Activated naive CD8-positive, alpha-beta T cell treated with anti-CD3 and anti-CD28 coated beads, Interleukin-2, amount 10 ng/mL, durations not matched to agents 7 days and 5 days (primary cell): ENCODE data around the gene AK5. TPM values are rescaled to one million over a fixed set of nuclear protein-coding genes. Genes with fewer than 3 reads are reported as not detected.

Experiments
- ATAC-seq: fragments of 150-1000 bp; cut with Tn5 transposase; one replicate; pipeline ENCODE4 v1.10.0; 2021; ENCODE audit warnings: low read depth, moderate library complexity
- POLR2A ChIA-PET: fragments of 350-600 bp; sonication (Branson Sonifier 250); formaldehyde crosslinking; loops from one replicate; lab custom pipeline; 2021; ENCODE audit warnings: antibody characterized with exemption; lab: Charles Lee
- DNase-seq: peaks from one replicate; pipeline ENCODE4 v3.0.0; 2021
- H3K27ac Mint-ChIP-seq: one replicate; pipeline ENCODE4 v1.8.0; 2022; ENCODE audit warnings: mild to moderate bottlenecking, mixed read lengths
- H3K27me3 Mint-ChIP-seq: one replicate; pipeline ENCODE4 v1.8.0; 2022; ENCODE audit warnings: mild to moderate bottlenecking, moderate library complexity, mixed read lengths
- H3K36me3 Mint-ChIP-seq: one replicate; pipeline ENCODE4 v1.8.0; 2021; ENCODE audit warnings: mild to moderate bottlenecking, mixed read lengths
- H3K4me1 Mint-ChIP-seq: one replicate; pipeline ENCODE4 v1.8.0; 2021; ENCODE audit warnings: mixed read lengths
- H3K4me3 Mint-ChIP-seq: one replicate; pipeline ENCODE4 v1.8.0; 2022; ENCODE audit warnings: mild to moderate bottlenecking, moderate library complexity, mixed read lengths
- H3K9me3 Mint-ChIP-seq: one replicate; pipeline ENCODE4 v1.8.0; 2021; ENCODE audit warnings: mixed read lengths
- total RNA-seq, 2 experiments: library from RNA; stranded (reverse); gene quantifications; one replicate each; pipeline ENCODE4 v1.2.3, GENCODE V29; 2021

Gene AK5
- total RNA-seq, 2 experiments from 2014 or later = 4.7 to 7.8 TPM

- peaks cover 17% of the 10 kb centered on the region for H3K4me1 Mint-ChIP-seq
- H3K36me3 Mint-ChIP-seq = peaks cover 13% of the 10 kb centered on the region
- peaks cover 14% of the 10 kb centered on the region for H3K9me3 Mint-ChIP-seq
- no peak overlapping the region for H3K27ac Mint-ChIP-seq
- DNase-seq (no peak), ATAC-seq (no peak)
- POLR2A ChIA-PET = no interaction called here
- no peaks in the 10 kb centered on the region for H3K27me3 Mint-ChIP-seq
- H3K4me3 Mint-ChIP-seq = no peak overlapping the region
These were observed 142.4 kb downstream of the AK5 start for GRCh38 chr1:77424236-77424635.

- Mint-ChIP-seq H3K4me3 (no peak overlapping the region), H3K27ac (no peak overlapping the region), H3K9me3 (peaks cover 14% of the 10 kb centered on the region), H3K4me1 (peaks cover 5% of the 10 kb centered on the region), H3K36me3 (peaks cover 9% of the 10 kb centered on the region), H3K27me3 (no peaks in the 10 kb centered on the region)
- POLR2A ChIA-PET = no interaction called here
- no peak for DNase-seq
- no peak for ATAC-seq
These were observed 146.2 kb downstream of the AK5 start for GRCh38 chr1:77428068-77428467.

- H3K4me1 Mint-ChIP-seq = peaks cover 17% of the 10 kb centered on the region
- H3K27ac Mint-ChIP-seq = no peak overlapping the region
- POLR2A ChIA-PET = interaction anchor here (0.5 to 0.8 kb wide), 2 partner anchors 11 to 102 kb away, joined by 3 read pairs; no protein-coding TSS in a partner anchor
- no peak for DNase-seq
- peaks cover 5% of the 10 kb centered on the region for H3K9me3 Mint-ChIP-seq
- H3K4me3 Mint-ChIP-seq = no peak overlapping the region
- ATAC-seq = peak; percentile 79
- H3K36me3 Mint-ChIP-seq = peaks cover 10% of the 10 kb centered on the region
- H3K27me3 Mint-ChIP-seq = no peaks in the 10 kb centered on the region
These were observed 149.3 kb downstream of the AK5 start for GRCh38 chr1:77430966-77431690.

- Mint-ChIP-seq H3K9me3 (peaks cover 2% of the 10 kb centered on the region), H3K36me3 (peaks cover 11% of the 10 kb centered on the region), H3K27ac (no peak overlapping the region), H3K4me3 (no peak overlapping the region), H3K27me3 (no peaks in the 10 kb centered on the region), H3K4me1 (peaks cover 22% of the 10 kb centered on the region)
- ATAC-seq = no peak
- no peak for DNase-seq
- POLR2A ChIA-PET = no interaction called here
These were observed 152.1 kb downstream of the AK5 start for GRCh38 chr1:77433934-77434333.

- H3K36me3 Mint-ChIP-seq = peaks cover 16% of the 10 kb centered on the region
- peak overlapping the region; percentile 65 for H3K27ac Mint-ChIP-seq
- ATAC-seq (peak; percentile 29), DNase-seq (no peak)
- peaks cover 6% of the 10 kb centered on the region for H3K9me3 Mint-ChIP-seq
- H3K4me1 Mint-ChIP-seq = peaks cover 22% of the 10 kb centered on the region
- H3K27me3 Mint-ChIP-seq = no peaks in the 10 kb centered on the region
- POLR2A ChIA-PET = interaction anchor here (1.1 kb wide), 1 partner anchor 20 kb away, joined by 3 read pairs; no protein-coding TSS in a partner anchor
- peak overlapping the region; percentile 54 for H3K4me3 Mint-ChIP-seq
These were observed 153.1 kb downstream of the AK5 start for GRCh38 chr1:77434967-77435366.

- Mint-ChIP-seq H3K4me1 (peaks cover 17% of the 10 kb centered on the region), H3K36me3 (peaks cover 23% of the 10 kb centered on the region), H3K27me3 (no peaks in the 10 kb centered on the region), H3K9me3 (peaks cover 13% of the 10 kb centered on the region), H3K27ac (no peak overlapping the region), H3K4me3 (peak overlapping the region; percentile 62)
- ATAC-seq = no peak
- no peak for DNase-seq
- POLR2A ChIA-PET = interaction anchor here (0.6 kb wide), 1 partner anchor 250 kb away, joined by 4 read pairs; no protein-coding TSS in a partner anchor
These were observed 156.6 kb downstream of the AK5 start for GRCh38 chr1:77438236-77438913.

GRCh38 chr1:77446841-77447555 lies 165.2 kb downstream of the AK5 start:
- ATAC-seq = no peak
- Mint-ChIP-seq H3K4me3 (no peak overlapping the region), H3K4me1 (no peaks in the 10 kb centered on the region), H3K27me3 (no peaks in the 10 kb centered on the region), H3K36me3 (peaks cover 3% of the 10 kb centered on the region), H3K27ac (no peak overlapping the region), H3K9me3 (peaks cover 6% of the 10 kb centered on the region)
- POLR2A ChIA-PET = no interaction called here
- DNase-seq = no peak

- peaks cover 3% of the 10 kb centered on the region for H3K36me3 Mint-ChIP-seq
- POLR2A ChIA-PET = no interaction called here
- H3K27me3 Mint-ChIP-seq = no peaks in the 10 kb centered on the region
- H3K4me3 Mint-ChIP-seq = no peak overlapping the region
- H3K27ac Mint-ChIP-seq = no peak overlapping the region
- peaks cover 6% of the 10 kb centered on the region for H3K9me3 Mint-ChIP-seq
- ATAC-seq = no peak
- H3K4me1 Mint-ChIP-seq = no peaks in the 10 kb centered on the region
- DNase-seq = no peak
These were observed 165.8 kb downstream of the AK5 start for GRCh38 chr1:77447669-77448068.

GRCh38 chr1:77459881-77460280 lies 178.1 kb downstream of the AK5 start:
- DNase-seq (no peak), ATAC-seq (no peak)
- POLR2A ChIA-PET = no interaction called here
- Mint-ChIP-seq H3K4me1 (no peaks in the 10 kb centered on the region), H3K4me3 (no peak overlapping the region), H3K27ac (no peak overlapping the region), H3K27me3 (no peaks in the 10 kb centered on the region), H3K36me3 (peaks cover 2% of the 10 kb centered on the region), H3K9me3 (peaks cover 5% of the 10 kb centered on the region)

- H3K4me3 Mint-ChIP-seq = no peak overlapping the region
- no peaks in the 10 kb centered on the region for H3K4me1 Mint-ChIP-seq
- POLR2A ChIA-PET = no interaction called here
- H3K9me3 Mint-ChIP-seq = peaks cover 5% of the 10 kb centered on the region
- H3K36me3 Mint-ChIP-seq = peaks cover 2% of the 10 kb centered on the region
- DNase-seq (no peak), ATAC-seq (no peak)
- no peak overlapping the region for H3K27ac Mint-ChIP-seq
- H3K27me3 Mint-ChIP-seq = no peaks in the 10 kb centered on the region
These were observed 179.9 kb downstream of the AK5 start for GRCh38 chr1:77461691-77462090.

- Mint-ChIP-seq H3K27ac (no peak overlapping the region), H3K9me3 (peaks cover 3% of the 10 kb centered on the region)
These were observed 181.4 kb downstream of the AK5 start for GRCh38 chr1:77463216-77463615.

GRCh38 chr1:77465139-77465538 lies 183.3 kb downstream of the AK5 start:
- Mint-ChIP-seq H3K27me3 (no peaks in the 10 kb centered on the region), H3K27ac (no peak overlapping the region), H3K4me3 (no peak overlapping the region), H3K4me1 (no peaks in the 10 kb centered on the region), H3K9me3 (peaks cover 2% of the 10 kb centered on the region), H3K36me3 (no peaks in the 10 kb centered on the region)
- POLR2A ChIA-PET = no interaction called here
- DNase-seq (no peak), ATAC-seq (no peak)

More at GRCh38 chr1:77463216-77463615, 181.4 kb downstream of the AK5 start:
- no peak overlapping the region for H3K4me3 Mint-ChIP-seq
- ATAC-seq = no peak
- H3K27me3 Mint-ChIP-seq = no peaks in the 10 kb centered on the region
- no peak for DNase-seq
- peaks cover under 1% of the 10 kb centered on the region for H3K36me3 Mint-ChIP-seq
- no peaks in the 10 kb centered on the region for H3K4me1 Mint-ChIP-seq
- POLR2A ChIA-PET = no interaction called here

GRCh38 chr1:77465922-77466321 lies 184.1 kb downstream of the AK5 start:
- H3K4me3 Mint-ChIP-seq = no peak overlapping the region
- H3K4me1 Mint-ChIP-seq = no peaks in the 10 kb centered on the region
- POLR2A ChIA-PET = no interaction called here
- no peak overlapping the region for H3K27ac Mint-ChIP-seq
- peaks cover 2% of the 10 kb centered on the region for H3K9me3 Mint-ChIP-seq
- no peaks in the 10 kb centered on the region for H3K36me3 Mint-ChIP-seq
- ATAC-seq (no peak), DNase-seq (no peak)
- H3K27me3 Mint-ChIP-seq = no peaks in the 10 kb centered on the region
